Measurements from ENCODE around the gene DENND5B. TPM values are rescaled to one million over a fixed set of nuclear protein-coding genes. Genes with fewer than 3 reads are reported as not detected.

The DENND5B gene
- total RNA-seq, 1 donor from 2014 or later, result 17.5 TPM

GRCh38 chr12:31471051-31471450, 119.9 kb downstream of the DENND5B start:
- Mint-ChIP-seq H3K4me3 (no peak overlapping the region), H3K27ac (no peak overlapping the region), H3K9me3 (no peaks in the 10 kb centered on the region), H3K27me3 (no peaks in the 10 kb centered on the region), H3K4me1 (ENCODE audit: unreplicated experiment) (no peaks in the 10 kb centered on the region), H3K36me3 (peaks cover 10% of the 10 kb centered on the region)
- TF ChIP-seq CTCF (conservative IDR thresholded peaks at IDR 0.05), result no peak
- DNase-seq (ENCODE audit: extremely low spot score, unreplicated experiment), result no peak

GRCh38 chr12:31470459-31470858, 120.5 kb downstream of the DENND5B start:
- no peak overlapping the region for H3K4me3 Mint-ChIP-seq
- H3K27me3 Mint-ChIP-seq, result no peaks in the 10 kb centered on the region
- DNase-seq (ENCODE audit: extremely low spot score, unreplicated experiment), result no peak
- H3K36me3 Mint-ChIP-seq, result peaks cover 12% of the 10 kb centered on the region
- peaks cover 3% of the 10 kb centered on the region for H3K9me3 Mint-ChIP-seq
- no peak for TF ChIP-seq CTCF (conservative IDR thresholded peaks at IDR 0.05)
- no peaks in the 10 kb centered on the region for H3K4me1 Mint-ChIP-seq (ENCODE audit: unreplicated experiment)
- H3K27ac Mint-ChIP-seq, result no peak overlapping the region

- Mint-ChIP-seq H3K36me3 (peaks cover 13% of the 10 kb centered on the region), H3K4me3 (no peak overlapping the region), H3K27ac (no peak overlapping the region), H3K9me3 (peaks cover 3% of the 10 kb centered on the region), H3K4me1 (ENCODE audit: unreplicated experiment) (no peaks in the 10 kb centered on the region), H3K27me3 (no peaks in the 10 kb centered on the region)
- no peak for DNase-seq (ENCODE audit: extremely low spot score, unreplicated experiment)
- TF ChIP-seq CTCF (conservative IDR thresholded peaks at IDR 0.05), result no peak
These were observed 124.2 kb downstream of the DENND5B start for GRCh38 chr12:31466768-31467167.

- no peaks in the 10 kb centered on the region for H3K27me3 Mint-ChIP-seq
- peaks cover 18% of the 10 kb centered on the region for H3K36me3 Mint-ChIP-seq
- DNase-seq (ENCODE audit: extremely low spot score, unreplicated experiment), result no peak
- no peak overlapping the region for H3K27ac Mint-ChIP-seq
- no peak overlapping the region for H3K4me3 Mint-ChIP-seq
- peaks cover 3% of the 10 kb centered on the region for H3K9me3 Mint-ChIP-seq
- TF ChIP-seq CTCF (conservative IDR thresholded peaks at IDR 0.05), result no peak
- no peaks in the 10 kb centered on the region for H3K4me1 Mint-ChIP-seq (ENCODE audit: unreplicated experiment)
These were observed 125.9 kb downstream of the DENND5B start for GRCh38 chr12:31465002-31465401.

GRCh38 chr12:31460024-31460423, 130.9 kb downstream of the DENND5B start:
- no peak overlapping the region for H3K27ac Mint-ChIP-seq
- no peak overlapping the region for H3K4me3 Mint-ChIP-seq
- no peaks in the 10 kb centered on the region for H3K27me3 Mint-ChIP-seq
- H3K9me3 Mint-ChIP-seq, result no peaks in the 10 kb centered on the region
- no peak for TF ChIP-seq CTCF (conservative IDR thresholded peaks at IDR 0.05)
- no peaks in the 10 kb centered on the region for H3K4me1 Mint-ChIP-seq (ENCODE audit: unreplicated experiment)
- DNase-seq (ENCODE audit: extremely low spot score, unreplicated experiment), result no peak
- peaks cover 32% of the 10 kb centered on the region for H3K36me3 Mint-ChIP-seq

- H3K27me3 Mint-ChIP-seq, result no peaks in the 10 kb centered on the region
- no peaks in the 10 kb centered on the region for H3K9me3 Mint-ChIP-seq
- no peak for TF ChIP-seq CTCF (conservative IDR thresholded peaks at IDR 0.05)
- no peaks in the 10 kb centered on the region for H3K4me1 Mint-ChIP-seq (ENCODE audit: unreplicated experiment)
- no peak overlapping the region for H3K27ac Mint-ChIP-seq
- H3K4me3 Mint-ChIP-seq, result no peak overlapping the region
- DNase-seq (ENCODE audit: extremely low spot score, unreplicated experiment), result no peak
- H3K36me3 Mint-ChIP-seq, result peaks cover 36% of the 10 kb centered on the region
These were observed 134.4 kb downstream of the DENND5B start for GRCh38 chr12:31456562-31456961.
